HL-60 (cell line): Measurements from ENCODE around the gene ELMO1.

ENCODE experiments used
- DNase-seq, 2 experiments: peaks; one replicate each; pipeline ENCODE4 v3.0.0-alpha.2; 2010 to 2020; ENCODE audit warnings: low read depth in 1 of 2, low spot score in 1 of 2
- H3K27ac ChIP-seq: fragments of 250-450 bp; sonication (Bioruptor Pico); replicated peaks from 2 replicates; pipeline ENCODE4 v1.5.1; 2020; ENCODE audit warnings: mild to moderate bottlenecking, moderate library complexity
- H3K27me3 ChIP-seq: fragments of 250-450 bp; sonication (Bioruptor Pico); 2 replicates; pipeline ENCODE4 v1.5.1; 2021; ENCODE audit warnings: mild to moderate bottlenecking, moderate library complexity; ENCODE audit not compliant: insufficient read depth, poor library complexity, severe bottlenecking
- H3K4me3 ChIP-seq: replicated peaks from 2 replicates; pipeline ENCODE4 v1.5.1; 2011; ENCODE audit warnings: mild to moderate bottlenecking, control low read depth, low read length; ENCODE audit not compliant: insufficient read depth
- CTCF ChIP-seq: IDR thresholded peaks from one replicate; pipeline ENCODE4 v1.5.1; 2011; ENCODE audit warnings: low read length, control low read depth, inconsistent platforms; ENCODE audit not compliant: insufficient read depth
- GABPA ChIP-seq: IDR thresholded peaks from 2 replicates; pipeline ENCODE4 v1.6.1; 2012; ENCODE audit warnings: low read depth
- POLR2AphosphoS5 ChIP-seq: IDR thresholded peaks from 2 replicates; pipeline ENCODE4 v1.6.1; 2012; ENCODE audit warnings: low read depth
- REST ChIP-seq: IDR thresholded peaks from 2 replicates; pipeline ENCODE4 v1.6.1; 2012; ENCODE audit warnings: low read depth; ENCODE audit not compliant: insufficient replicate concordance
- SPI1 ChIP-seq: IDR thresholded peaks from 2 replicates; pipeline ENCODE4 v1.6.1; 2012; ENCODE audit warnings: low read depth, mild to moderate bottlenecking, borderline replicate concordance

The ELMO1 gene

GRCh38 chr7:37330775-37331174, 117.9 kb downstream of the ELMO1 start:
- no peak for DNase-seq
- TF ChIP-seq CTCF, result no peak
- no peak for TF ChIP-seq POLR2AphosphoS5
- H3K4me3 ChIP-seq, result no peak overlapping the region
- no peak overlapping the region for H3K27ac ChIP-seq
- H3K27me3 ChIP-seq, result no peaks in the 10 kb centered on the region

GRCh38 chr7:37329940-37330339, 118.7 kb downstream of the ELMO1 start:
- no peak overlapping the region for H3K4me3 ChIP-seq
- no peak for DNase-seq
- no peak for TF ChIP-seq SPI1
- no peak for TF ChIP-seq GABPA
- no peak for TF ChIP-seq POLR2AphosphoS5
- no peak for TF ChIP-seq CTCF
- no peaks in the 10 kb centered on the region for H3K27me3 ChIP-seq
- H3K27ac ChIP-seq, result no peak overlapping the region

GRCh38 chr7:37327288-37327687, 121.4 kb downstream of the ELMO1 start:
- no peak for DNase-seq
- TF ChIP-seq REST, result no peak
- no peak for TF ChIP-seq GABPA
- no peak for TF ChIP-seq POLR2AphosphoS5
- no peak for TF ChIP-seq CTCF
- TF ChIP-seq SPI1, result no peak
- H3K27me3 ChIP-seq, result no peaks in the 10 kb centered on the region
- H3K27ac ChIP-seq, result no peak overlapping the region
- H3K4me3 ChIP-seq, result no peak overlapping the region

- no peak for DNase-seq
- TF ChIP-seq REST (no peak), CTCF (no peak), POLR2AphosphoS5 (no peak)
- Histone ChIP-seq H3K4me3 (no peak overlapping the region), H3K27me3 (no peaks in the 10 kb centered on the region), H3K27ac (no peak overlapping the region)
Observed at GRCh38 chr7:37323966-37324365, 124.7 kb downstream of the ELMO1 start.
